Measurements from ENCODE around the gene LRG1.
"Not testable (repeated sequence)": the region's sequence is repeated elsewhere in the genome, so short reads cannot be mapped to it uniquely, and the experiment has no call there.

Gene LRG1

DNA sequence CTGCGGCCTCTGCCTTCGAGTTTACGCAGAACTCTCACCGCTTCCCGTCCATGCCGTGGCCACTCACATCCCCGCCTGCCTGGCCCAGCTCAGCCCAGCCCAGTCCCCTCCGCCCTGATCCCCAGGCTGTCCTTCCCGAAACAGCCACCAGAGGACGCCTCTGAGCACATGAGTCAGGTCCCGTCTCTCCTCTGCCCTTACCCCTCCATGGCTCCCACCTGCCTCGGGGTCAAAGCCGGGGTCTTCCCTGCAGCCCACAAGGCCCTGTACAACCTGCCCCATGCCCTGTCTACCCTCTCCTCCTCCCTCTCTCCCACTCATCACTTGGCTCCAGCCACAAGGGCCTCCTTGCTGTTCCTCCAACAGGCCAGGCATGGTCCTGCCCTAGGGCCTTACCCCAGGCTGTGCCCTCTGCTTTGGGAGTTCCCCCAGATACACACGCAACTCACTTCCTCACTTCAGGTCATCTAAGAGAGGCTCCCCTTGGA is 27.8 kb upstream of the LRG1 start:
- TF ChIP-seq, protein P1, sequence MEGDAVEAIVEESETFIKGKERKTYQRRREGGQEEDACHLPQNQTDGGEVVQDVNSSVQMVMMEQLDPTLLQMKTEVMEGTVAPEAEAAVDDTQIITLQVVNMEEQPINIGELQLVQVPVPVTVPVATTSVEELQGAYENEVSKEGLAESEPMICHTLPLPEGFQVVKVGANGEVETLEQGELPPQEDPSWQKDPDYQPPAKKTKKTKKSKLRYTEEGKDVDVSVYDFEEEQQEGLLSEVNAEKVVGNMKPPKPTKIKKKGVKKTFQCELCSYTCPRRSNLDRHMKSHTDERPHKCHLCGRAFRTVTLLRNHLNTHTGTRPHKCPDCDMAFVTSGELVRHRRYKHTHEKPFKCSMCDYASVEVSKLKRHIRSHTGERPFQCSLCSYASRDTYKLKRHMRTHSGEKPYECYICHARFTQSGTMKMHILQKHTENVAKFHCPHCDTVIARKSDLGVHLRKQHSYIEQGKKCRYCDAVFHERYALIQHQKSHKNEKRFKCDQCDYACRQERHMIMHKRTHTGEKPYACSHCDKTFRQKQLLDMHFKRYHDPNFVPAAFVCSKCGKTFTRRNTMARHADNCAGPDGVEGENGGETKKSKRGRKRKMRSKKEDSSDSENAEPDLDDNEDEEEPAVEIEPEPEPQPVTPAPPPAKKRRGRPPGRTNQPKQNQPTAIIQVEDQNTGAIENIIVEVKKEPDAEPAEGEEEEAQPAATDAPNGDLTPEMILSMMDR (IDR thresholded peaks at IDR 0.05; ENCODE audit: low read depth, low read length, missing control alignments): peak; percentile 94
- H3K4me3 ChIP-seq (ENCODE audit: low read depth, low read length): no peak overlapping the region
- DNase-seq (ENCODE audit: low read depth): no peak

DNA sequence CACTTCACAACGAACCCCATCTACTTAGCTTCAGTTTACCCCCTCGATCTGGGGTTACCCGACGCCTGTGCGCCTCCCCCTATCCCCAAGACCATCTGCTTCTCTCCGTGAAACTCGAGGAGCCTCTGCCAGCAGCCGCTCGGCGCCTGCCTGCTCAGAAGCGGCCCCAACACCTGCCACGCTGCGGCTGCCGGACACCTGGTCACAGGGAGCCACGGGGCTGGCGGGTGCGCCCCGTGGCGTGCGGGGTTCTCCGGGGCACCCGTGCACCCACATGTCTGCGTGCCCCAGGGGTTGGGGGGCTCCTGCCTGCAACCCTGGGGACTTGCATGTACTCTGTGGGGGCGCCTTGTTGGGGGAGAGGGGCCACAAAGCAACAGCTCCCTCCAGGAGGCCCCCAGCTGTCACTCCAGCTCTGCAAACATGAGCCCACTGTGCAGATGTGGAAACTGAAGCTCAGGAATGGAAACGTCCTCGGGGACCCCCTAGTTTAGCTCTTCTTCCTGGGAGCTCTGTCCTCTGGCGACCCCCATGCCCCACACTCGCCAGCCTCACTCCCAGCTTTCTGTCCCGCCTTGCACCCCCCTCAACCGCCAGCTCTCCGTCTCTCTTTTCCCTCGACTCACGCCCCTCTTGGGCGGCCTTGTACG is 26.7 kb upstream of the LRG1 start:
- no peak for DNase-seq (ENCODE audit: low read depth)
- H3K4me3 ChIP-seq (ENCODE audit: low read depth, low read length): no peak overlapping the region
- TF ChIP-seq, protein P1 (IDR thresholded peaks at IDR 0.05; ENCODE audit: low read depth, low read length, missing control alignments): no peak

DNA sequence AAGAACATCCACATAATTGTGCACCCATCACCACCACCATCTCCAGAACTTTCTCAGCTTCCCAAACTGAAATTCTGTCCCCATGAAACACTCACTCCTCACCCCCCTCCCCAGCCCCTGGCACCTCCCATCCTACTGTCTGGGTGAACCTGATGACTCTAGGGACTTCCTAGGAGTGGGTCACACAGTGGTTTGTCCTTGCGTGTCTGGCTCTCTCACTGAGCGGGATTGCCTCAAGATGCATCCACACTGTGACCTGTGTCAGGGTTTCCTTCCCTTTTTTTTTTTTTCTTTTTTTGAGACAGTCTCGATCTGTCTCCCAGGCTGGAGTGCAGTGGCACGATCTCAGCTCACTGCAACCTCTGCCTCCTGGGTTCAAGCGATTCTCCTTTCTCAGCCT is 23.7 kb upstream of the LRG1 start:
- not testable (repeated sequence) for DNase-seq (ENCODE audit: low read depth); H3K4me3 ChIP-seq (ENCODE audit: low read depth, low read length)

DNA sequence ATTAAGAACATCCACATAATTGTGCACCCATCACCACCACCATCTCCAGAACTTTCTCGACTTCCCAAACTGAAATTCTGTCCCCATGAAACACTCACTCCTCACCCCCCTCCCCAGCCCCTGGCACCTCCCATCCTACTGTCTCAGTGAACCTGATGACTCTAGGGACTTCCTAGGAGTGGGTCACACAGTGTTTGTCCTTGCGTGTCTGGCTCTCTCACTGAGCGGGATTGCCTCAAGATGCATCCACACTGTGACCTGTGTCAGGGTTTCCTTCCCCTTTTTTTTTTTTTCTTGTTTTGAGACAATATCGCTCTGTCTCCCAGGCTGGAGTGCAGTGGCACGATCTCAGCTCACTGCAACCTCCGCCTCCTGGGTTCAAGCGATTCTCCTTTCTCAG is 22.2 kb upstream of the LRG1 start:
- DNase-seq (ENCODE audit: low read depth); H3K4me3 ChIP-seq (ENCODE audit: low read depth, low read length): not testable (repeated sequence)

DNA sequence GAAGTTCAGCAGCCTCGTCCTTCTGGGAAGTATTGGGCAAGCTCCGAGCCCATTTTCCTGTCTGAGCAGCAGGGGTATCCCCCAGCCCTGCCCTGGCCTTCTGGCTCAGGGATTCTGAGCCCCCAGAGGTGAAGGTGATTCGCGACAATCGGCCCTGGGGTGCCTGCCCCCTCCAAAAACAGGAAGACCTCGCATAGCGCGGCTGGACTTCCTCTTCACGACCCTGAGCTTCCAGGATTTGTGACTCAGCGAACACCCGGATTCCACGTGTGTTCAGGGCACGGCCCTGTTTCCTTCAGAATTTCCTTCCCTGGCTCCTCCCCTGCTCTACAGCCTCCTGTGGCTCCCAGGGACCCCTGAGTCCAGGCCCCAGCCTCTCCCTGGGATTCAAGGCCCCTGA is 19.7 kb upstream of the LRG1 start, which contains the start of gene SEMA6B:
Gene SEMA6B (minus strand): TSS at position 116 of the 400 bp plus-strand sequence. CDS start 1,227 bp downstream, outside the sequence.
- TF ChIP-seq, protein P1 (IDR thresholded peaks at IDR 0.05; ENCODE audit: low read depth, low read length, missing control alignments): no peak
- DNase-seq (ENCODE audit: low read depth): no peak
- no peak within 1 kb of the TSS for H3K4me3 ChIP-seq (ENCODE audit: low read depth, low read length)

DNA sequence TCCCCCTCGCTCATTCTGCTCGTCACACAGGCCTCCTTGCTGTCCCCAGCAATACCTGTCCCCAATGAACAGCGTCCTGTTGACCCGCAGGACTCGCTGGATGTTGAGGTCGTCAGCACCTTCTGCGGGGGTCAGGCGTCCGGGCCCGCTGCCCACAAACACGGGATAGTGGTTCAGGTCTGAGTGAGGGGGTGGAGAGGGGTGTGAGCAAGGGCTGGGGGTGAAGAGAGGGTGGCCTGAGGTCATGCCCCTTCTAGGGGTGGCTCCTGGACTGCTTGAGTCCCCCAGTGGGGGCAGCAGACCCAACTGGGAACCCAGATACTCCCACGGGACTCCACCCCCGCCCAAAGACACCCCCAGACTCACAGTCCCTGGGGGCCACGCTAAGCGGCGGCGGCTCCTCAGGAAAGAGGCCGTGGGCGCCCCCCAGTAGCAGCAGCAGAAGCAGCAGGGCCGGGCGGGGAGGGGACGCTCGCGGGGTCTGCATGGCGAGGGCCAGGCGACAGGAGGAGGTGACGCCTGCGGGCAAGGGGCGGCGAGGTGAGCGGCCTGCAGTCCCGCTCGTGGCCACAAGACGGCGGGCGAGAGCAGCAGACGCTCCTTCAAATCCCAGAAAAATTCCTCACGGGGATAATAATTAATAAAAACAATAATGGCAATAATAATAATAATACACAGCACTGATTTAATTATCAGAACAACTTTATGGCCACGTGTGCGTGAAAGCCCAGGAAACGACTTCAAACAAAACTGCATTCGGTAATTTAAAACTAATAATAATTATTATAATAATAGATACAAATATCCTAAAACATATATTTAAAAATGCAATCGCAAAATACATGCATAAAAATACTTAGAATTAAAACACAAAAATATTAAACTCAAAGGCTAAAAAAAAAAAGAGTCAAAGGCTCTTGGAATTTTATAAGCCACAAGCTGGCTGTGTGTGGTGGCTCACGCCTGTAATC is 18.4 kb upstream of the LRG1 start:
- DNase-seq (ENCODE audit: low read depth): no peak
- TF ChIP-seq, protein P1 (IDR thresholded peaks at IDR 0.05; ENCODE audit: low read depth, low read length, missing control alignments): peak; percentile 97
- no peak overlapping the region for H3K4me3 ChIP-seq (ENCODE audit: low read depth, low read length)

DNA sequence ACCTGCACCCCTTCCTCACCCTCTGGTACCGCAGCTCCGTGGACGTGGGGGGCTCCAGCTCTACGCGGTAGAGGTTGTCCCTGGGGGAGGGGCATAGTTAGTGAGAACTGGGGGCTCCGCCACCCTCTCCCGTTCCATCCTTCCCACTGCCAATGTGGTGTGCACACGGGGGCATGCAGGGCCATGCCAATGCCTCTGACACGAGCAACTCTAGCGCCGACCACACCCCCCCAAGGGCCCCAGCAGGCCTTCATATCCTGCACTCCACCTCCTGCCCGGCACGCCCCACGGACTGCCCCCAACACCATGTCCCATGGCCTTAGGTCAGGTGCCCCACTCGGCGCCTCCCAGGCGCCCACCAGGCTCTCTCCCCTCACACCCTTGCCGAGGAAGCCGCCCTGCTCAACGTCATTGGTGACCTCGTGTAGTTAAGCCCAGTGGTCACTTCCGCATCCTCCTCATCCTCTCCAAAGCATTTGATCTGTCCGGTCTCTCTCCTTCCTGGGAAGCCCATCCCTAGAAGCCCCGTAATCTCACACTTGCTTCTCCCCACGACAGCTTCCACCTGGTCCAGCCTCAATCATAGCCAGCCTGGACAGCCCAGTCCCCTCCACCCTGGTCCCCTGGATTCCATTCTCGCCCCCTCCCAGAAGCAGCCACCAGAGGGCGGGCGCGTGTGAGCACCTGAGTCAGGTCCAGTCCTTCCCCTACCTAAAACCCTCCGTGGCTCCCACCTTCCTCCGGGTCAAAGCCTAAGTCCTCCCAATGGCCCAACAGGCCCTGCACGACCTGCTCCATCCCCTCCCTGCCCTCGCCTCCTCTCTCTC is 17.5 kb upstream of the LRG1 start:
- TF ChIP-seq, protein P1 (IDR thresholded peaks at IDR 0.05; ENCODE audit: low read depth, low read length, missing control alignments): peak; percentile 52
- no peak overlapping the region for H3K4me3 ChIP-seq (ENCODE audit: low read depth, low read length)
- DNase-seq (ENCODE audit: low read depth): no peak
